Ishikawa (cell line): ENCODE results near the gene GIMAP5.

Source experiments
- CEBPB ChIP-seq: IDR thresholded peaks from 2 replicates; pipeline ENCODE4 v1.6.1; 2012
- CREB1 ChIP-seq: IDR thresholded peaks from 2 replicates; pipeline ENCODE4 v1.6.1; 2012; ENCODE audit warnings: low read depth
- EGR1 ChIP-seq: IDR thresholded peaks from 2 replicates; pipeline ENCODE4 v1.6.1; 2012
- EP300 ChIP-seq: IDR thresholded peaks from 2 replicates; pipeline ENCODE4 v1.6.1; 2012; ENCODE audit warnings: borderline replicate concordance
- FOXM1 ChIP-seq: IDR thresholded peaks from 2 replicates; pipeline ENCODE4 v1.6.1; 2012; ENCODE audit warnings: low read depth, borderline replicate concordance
- MAX ChIP-seq: IDR thresholded peaks from 2 replicates; pipeline ENCODE4 v1.6.1; 2012
- NFIC ChIP-seq: IDR thresholded peaks from 2 replicates; pipeline ENCODE4 v1.6.1; 2012
- RAD21 ChIP-seq: IDR thresholded peaks from 2 replicates; pipeline ENCODE4 v1.6.1; 2012; ENCODE audit warnings: low read depth
- REST ChIP-seq: IDR thresholded peaks from 2 replicates; pipeline ENCODE4 v1.6.1; 2012; ENCODE audit warnings: low read depth, mild to moderate bottlenecking
- TAF1 ChIP-seq: IDR thresholded peaks from 2 replicates; pipeline ENCODE4 v1.6.1; 2012; ENCODE audit warnings: low read depth, mild to moderate bottlenecking
- TCF12 ChIP-seq: IDR thresholded peaks from 2 replicates; pipeline ENCODE4 v1.6.1; 2012; ENCODE audit warnings: low read depth
- TEAD4 ChIP-seq: IDR thresholded peaks from 2 replicates; pipeline ENCODE4 v1.6.1; 2012
- USF1 ChIP-seq: IDR thresholded peaks from 2 replicates; pipeline ENCODE4 v1.6.1; 2012
- YY1 ChIP-seq: IDR thresholded peaks from 2 replicates; pipeline ENCODE4 v1.6.1; 2012; ENCODE audit warnings: low read depth
- ZBTB7A ChIP-seq: IDR thresholded peaks from 2 replicates; pipeline ENCODE4 v1.6.1; 2012; ENCODE audit warnings: low read depth

The GIMAP5 gene

GRCh38 chr7:150748376-150748775, 11.2 kb downstream of the GIMAP5 start:
- TF ChIP-seq MAX (no peak), FOXM1 (no peak), YY1 (no peak), NFIC (no peak)

- TF ChIP-seq EGR1, result no peak
- TF ChIP-seq NFIC, result no peak
- TF ChIP-seq TAF1, result no peak
- TF ChIP-seq TCF12, result no peak
- no peak for TF ChIP-seq TEAD4
- no peak for TF ChIP-seq REST
- no peak for TF ChIP-seq MAX
- no peak for TF ChIP-seq EP300
- no peak for TF ChIP-seq CEBPB
- TF ChIP-seq RAD21, result no peak
- TF ChIP-seq ZBTB7A, result no peak
- no peak for TF ChIP-seq USF1
- no peak for TF ChIP-seq CREB1
- TF ChIP-seq FOXM1, result no peak
- no peak for TF ChIP-seq YY1
Observed at GRCh38 chr7:150751702-150752101, 14.5 kb downstream of the GIMAP5 start.

- TF ChIP-seq MAX (no peak), CREB1 (no peak), TEAD4 (no peak), NFIC (no peak), EGR1 (no peak), TAF1 (no peak), FOXM1 (no peak), EP300 (no peak), CEBPB (no peak), REST (no peak)
Observed at GRCh38 chr7:150753239-150753638, 16.0 kb downstream of the GIMAP5 start.

GRCh38 chr7:150753826-150754603, 16.8 kb downstream of the GIMAP5 start:
- TF ChIP-seq YY1, result no peak
- TF ChIP-seq NFIC, result no peak
- TF ChIP-seq EP300, result no peak
- no peak for TF ChIP-seq EGR1
- no peak for TF ChIP-seq USF1
- no peak for TF ChIP-seq TAF1
- no peak for TF ChIP-seq CREB1
- TF ChIP-seq CEBPB, result no peak
- TF ChIP-seq RAD21, result no peak
- no peak for TF ChIP-seq FOXM1
- no peak for TF ChIP-seq ZBTB7A
- TF ChIP-seq TCF12, result no peak
- TF ChIP-seq REST, result no peak
- no peak for TF ChIP-seq MAX
- TF ChIP-seq TEAD4, result no peak
